Measurements from ENCODE around the gene PC.

The PC gene

DNA sequence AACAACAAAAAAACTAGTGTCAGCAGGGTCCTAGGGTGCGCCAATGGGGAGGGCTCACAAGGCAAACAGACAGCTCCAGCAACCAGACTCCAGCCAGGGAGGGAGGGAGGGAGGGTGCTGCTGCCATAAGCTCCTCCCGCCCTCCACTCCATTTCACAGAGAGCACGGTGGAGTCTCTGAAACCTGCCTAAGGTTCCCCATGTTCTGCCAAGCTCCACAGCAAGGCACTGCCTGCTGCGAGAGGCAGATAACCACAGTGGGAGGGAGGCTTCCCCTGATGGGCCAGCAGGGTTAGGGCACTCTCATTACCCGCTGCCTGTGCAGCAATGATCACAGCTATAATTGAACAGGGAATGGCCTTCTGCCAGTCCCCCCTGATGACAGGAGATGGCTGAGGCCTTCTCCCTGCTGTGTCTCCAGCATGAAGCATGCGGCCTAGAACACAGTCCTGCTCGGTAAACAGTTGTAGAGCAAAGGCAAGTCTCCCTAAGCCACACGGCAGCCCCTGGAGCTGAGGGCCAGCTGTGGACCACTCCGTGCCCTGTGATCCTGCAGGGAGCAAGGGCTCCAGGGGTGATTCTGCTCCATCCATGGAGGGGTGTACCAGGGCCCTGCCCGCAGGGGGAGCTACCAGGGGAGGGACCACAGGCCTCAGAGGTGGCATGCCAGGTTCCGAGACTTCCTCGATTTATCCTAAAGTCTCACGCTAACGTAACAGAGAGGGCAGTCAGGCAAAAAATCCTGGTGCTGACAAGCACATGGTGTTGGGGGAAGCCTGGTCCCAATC lies 42.9 kb downstream of the PC start:
- no peak overlapping the region for H3K4me3 ChIP-seq (ENCODE audit: control insufficient read depth, low read depth, low read length)
- DNase-seq (ENCODE audit: low read depth): no peak

DNA sequence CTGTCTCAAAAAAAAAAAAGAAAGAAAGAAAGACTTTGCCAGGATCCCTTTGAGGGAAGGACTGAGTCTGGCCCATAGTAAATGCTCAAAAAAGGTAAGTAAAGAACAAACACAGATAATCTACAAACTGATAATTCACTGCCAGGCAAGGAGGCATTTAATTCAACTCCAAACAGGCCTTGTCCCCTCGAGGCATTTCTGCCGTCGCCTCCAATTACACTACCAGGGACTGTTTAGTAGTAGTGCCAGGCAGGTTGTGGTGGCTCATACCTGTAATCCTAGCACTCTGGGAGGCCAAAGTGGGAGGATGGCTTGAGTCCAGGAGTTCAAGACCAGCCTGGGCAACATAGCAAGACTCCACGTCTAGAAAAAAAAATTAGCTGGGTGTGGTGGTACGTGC lies 43.7 kb downstream of the PC start:
- TF ChIP-seq, protein P1, sequence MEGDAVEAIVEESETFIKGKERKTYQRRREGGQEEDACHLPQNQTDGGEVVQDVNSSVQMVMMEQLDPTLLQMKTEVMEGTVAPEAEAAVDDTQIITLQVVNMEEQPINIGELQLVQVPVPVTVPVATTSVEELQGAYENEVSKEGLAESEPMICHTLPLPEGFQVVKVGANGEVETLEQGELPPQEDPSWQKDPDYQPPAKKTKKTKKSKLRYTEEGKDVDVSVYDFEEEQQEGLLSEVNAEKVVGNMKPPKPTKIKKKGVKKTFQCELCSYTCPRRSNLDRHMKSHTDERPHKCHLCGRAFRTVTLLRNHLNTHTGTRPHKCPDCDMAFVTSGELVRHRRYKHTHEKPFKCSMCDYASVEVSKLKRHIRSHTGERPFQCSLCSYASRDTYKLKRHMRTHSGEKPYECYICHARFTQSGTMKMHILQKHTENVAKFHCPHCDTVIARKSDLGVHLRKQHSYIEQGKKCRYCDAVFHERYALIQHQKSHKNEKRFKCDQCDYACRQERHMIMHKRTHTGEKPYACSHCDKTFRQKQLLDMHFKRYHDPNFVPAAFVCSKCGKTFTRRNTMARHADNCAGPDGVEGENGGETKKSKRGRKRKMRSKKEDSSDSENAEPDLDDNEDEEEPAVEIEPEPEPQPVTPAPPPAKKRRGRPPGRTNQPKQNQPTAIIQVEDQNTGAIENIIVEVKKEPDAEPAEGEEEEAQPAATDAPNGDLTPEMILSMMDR (conservative IDR thresholded peaks at IDR 0.05; ENCODE audit: control insufficient read depth, insufficient read depth, low read depth, low read length): no peak
- H3K4me3 ChIP-seq (ENCODE audit: control insufficient read depth, low read depth, low read length): no peak overlapping the region
- no peak for DNase-seq (ENCODE audit: low read depth)

More for the DNA sequence above, 42.9 kb downstream of the PC start:
- TF ChIP-seq, protein P1 (conservative IDR thresholded peaks at IDR 0.05; ENCODE audit: control insufficient read depth, insufficient read depth, low read depth, low read length): no peak

DNA sequence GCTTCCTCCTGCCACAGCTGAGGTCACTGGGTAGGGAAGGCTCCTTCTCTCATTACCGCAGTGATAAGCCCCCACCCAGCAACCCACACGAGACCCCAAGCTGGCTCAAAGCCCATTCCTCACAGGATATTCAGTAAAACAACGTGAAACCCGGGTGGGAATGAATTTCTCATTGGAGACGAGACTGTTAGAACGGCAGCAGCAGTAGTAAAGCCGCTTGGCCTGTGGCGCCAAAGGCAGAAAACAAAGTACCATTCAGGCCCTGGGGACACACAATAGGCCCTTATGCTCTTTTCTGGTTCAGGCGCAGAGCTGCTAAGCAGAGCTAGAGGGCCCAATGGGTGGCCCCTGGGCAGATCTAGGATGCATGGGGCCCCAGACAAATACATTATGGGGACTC lies 45.3 kb downstream of the PC start:
- no peak for DNase-seq (ENCODE audit: low read depth)
- TF ChIP-seq, protein P1 (conservative IDR thresholded peaks at IDR 0.05; ENCODE audit: control insufficient read depth, insufficient read depth, low read depth, low read length): no peak
- H3K4me3 ChIP-seq (ENCODE audit: control insufficient read depth, low read depth, low read length): no peak overlapping the region

DNA sequence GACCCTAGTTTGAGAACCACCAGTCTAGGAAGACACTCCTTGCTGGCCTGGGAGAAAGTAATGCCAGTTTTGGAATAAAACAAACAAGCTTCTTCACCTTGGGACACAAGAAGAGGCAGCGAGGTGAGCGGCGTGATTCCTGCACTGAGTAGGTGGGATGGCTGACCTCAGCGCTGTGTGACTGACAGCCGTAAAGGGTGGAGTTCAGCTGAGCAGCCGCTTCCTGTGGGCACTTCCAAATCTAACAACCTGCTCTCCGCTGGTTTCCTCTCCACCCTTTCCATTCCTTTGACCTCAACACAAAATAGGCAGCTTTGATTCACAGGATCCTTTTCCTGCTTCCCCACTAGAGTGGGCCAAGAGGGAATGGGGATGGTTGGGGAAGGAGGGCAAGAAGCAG lies 45.8 kb downstream of the PC start:
- H3K4me3 ChIP-seq (ENCODE audit: control insufficient read depth, low read depth, low read length): no peak overlapping the region
- DNase-seq (ENCODE audit: low read depth): no peak
- TF ChIP-seq, protein P1 (conservative IDR thresholded peaks at IDR 0.05; ENCODE audit: control insufficient read depth, insufficient read depth, low read depth, low read length): no peak

DNA sequence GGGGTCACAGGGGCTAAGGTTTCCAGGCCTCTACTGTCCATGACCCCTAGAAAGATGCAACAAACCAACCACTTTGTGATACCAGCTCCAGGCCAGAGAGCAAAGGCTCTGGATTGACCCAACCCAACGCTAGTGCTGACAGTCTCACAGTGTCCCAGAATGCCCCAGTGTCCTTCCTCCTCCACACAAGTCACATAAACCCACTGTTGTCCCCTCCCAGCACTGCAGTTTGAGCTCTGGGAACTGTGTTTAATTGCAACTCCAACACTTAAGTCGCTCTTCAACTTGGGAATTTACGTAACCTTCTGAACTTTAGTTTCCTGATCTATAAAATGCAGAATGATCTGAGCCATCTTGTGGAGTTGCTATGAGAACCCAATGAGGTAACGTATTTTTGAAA lies 47.5 kb downstream of the PC start:
- H3K4me3 ChIP-seq (ENCODE audit: control insufficient read depth, low read depth, low read length): no peak overlapping the region
- no peak for DNase-seq (ENCODE audit: low read depth)
- TF ChIP-seq, protein P1 (conservative IDR thresholded peaks at IDR 0.05; ENCODE audit: control insufficient read depth, insufficient read depth, low read depth, low read length): no peak

DNA sequence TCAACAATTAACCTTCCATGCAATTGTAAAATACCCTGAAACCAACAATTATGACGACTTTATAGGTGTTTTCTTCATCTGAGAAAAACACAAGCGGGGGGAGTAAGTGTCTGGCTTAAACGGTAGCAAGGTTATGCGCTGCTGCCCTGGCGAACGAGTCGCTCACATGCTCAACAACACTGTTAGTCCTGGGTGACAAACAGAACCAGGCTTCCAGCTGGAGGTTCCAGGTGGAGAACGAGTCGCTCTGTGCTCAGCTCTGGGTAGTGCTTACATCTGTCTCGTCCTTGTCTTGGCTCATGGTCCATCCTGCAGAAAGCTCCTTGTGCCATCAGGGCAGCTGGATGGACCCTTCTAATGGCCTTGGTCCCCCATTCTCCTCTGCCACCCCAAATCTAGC lies 48.2 kb downstream of the PC start:
- DNase-seq (ENCODE audit: low read depth): no peak
- TF ChIP-seq, protein P1 (conservative IDR thresholded peaks at IDR 0.05; ENCODE audit: control insufficient read depth, insufficient read depth, low read depth, low read length): no peak
- H3K4me3 ChIP-seq (ENCODE audit: control insufficient read depth, low read depth, low read length): no peak overlapping the region
